DOHH2 (cell line): ENCODE results near the gene CPLX1.
A peak's percentile ranks its signal among the peaks of the same experiment; 100 is the strongest.

Experiments used
- H3F3A ChIP-seq: fragments of 200-600 bp; sonication (generic), shearing (Covaris generic); 2 replicates; pipeline ENCODE4 v1.6.0; 2016; ENCODE audit warnings: antibody characterized with exemption, mild to moderate bottlenecking; ENCODE audit not compliant: control insufficient read depth, insufficient read depth
- H3K27ac ChIP-seq: fragments of 200-600 bp; sonication (generic); 2 replicates; pipeline ENCODE4 v1.5.1; 2014; ENCODE audit warnings: low read depth, mild to moderate bottlenecking, low read length, moderate library complexity
- H3K27me3 ChIP-seq: fragments of 200-600 bp; sonication (generic); 2 replicates; pipeline ENCODE4 v1.6.1; 2014; ENCODE audit warnings: mild to moderate bottlenecking, low read length, mixed read lengths; ENCODE audit not compliant: control insufficient read depth
- H3K36me3 ChIP-seq: fragments of 200-600 bp; sonication (generic); 2 replicates; pipeline ENCODE4 v1.6.1; 2014; ENCODE audit warnings: mild to moderate bottlenecking, low read length, moderate library complexity, mixed read lengths; ENCODE audit not compliant: control insufficient read depth
- H3K4me1 ChIP-seq: fragments of 200-600 bp; sonication (generic); 2 replicates; pipeline ENCODE4 v1.6.1; 2014; ENCODE audit warnings: mild to moderate bottlenecking, low read length, mixed read lengths; ENCODE audit not compliant: control insufficient read depth
- H3K4me2 ChIP-seq: fragments of 200-600 bp; sonication (generic); 2 replicates; pipeline ENCODE4 v1.6.0; 2014; ENCODE audit warnings: mild to moderate bottlenecking, low read length, moderate library complexity
- H3K4me3 ChIP-seq: fragments of 200-600 bp; sonication (generic); 2 replicates; pipeline ENCODE4 v1.5.1; 2014; ENCODE audit warnings: mild to moderate bottlenecking, low read length, mixed read lengths
- H3K79me2 ChIP-seq: fragments of 200-600 bp; sonication (generic); 2 replicates; pipeline ENCODE4 v1.6.1; 2014; ENCODE audit warnings: mild to moderate bottlenecking, low read length, mixed read lengths; ENCODE audit not compliant: control insufficient read depth
- H3K9me2 ChIP-seq: fragments of 200-600 bp; sonication (generic); replicated peaks from 2 replicates; pipeline ENCODE4 v1.6.1; 2014; ENCODE audit warnings: mild to moderate bottlenecking, low read length, mixed read lengths; ENCODE audit not compliant: control insufficient read depth
- H3K9me3 ChIP-seq: fragments of 200-600 bp; sonication (generic); 2 replicates; pipeline ENCODE4 v1.6.1; 2014; ENCODE audit warnings: antibody characterized with exemption, low read length, mixed read lengths; ENCODE audit not compliant: control insufficient read depth, insufficient read depth
- H4K20me1 ChIP-seq: fragments of 200-600 bp; sonication (generic); 2 replicates; pipeline ENCODE4 v1.6.0; 2014; ENCODE audit warnings: low read depth, mild to moderate bottlenecking, antibody characterized with exemption, low read length, moderate library complexity; ENCODE audit not compliant: control insufficient read depth, insufficient read depth
- EZH2phosphoT487 ChIP-seq: fragments of 200-600 bp; sonication (generic); IDR thresholded peaks from 2 replicates; pipeline ENCODE4 v1.6.1; 2017; ENCODE audit warnings: borderline replicate concordance, mild to moderate bottlenecking, antibody characterized with exemption, low read length, moderate library complexity, mixed read lengths
- TF ChIP-seq, protein P1 (sequence below): fragments of 200-600 bp; sonication (generic); IDR thresholded peaks from one replicate; pipeline ENCODE4 v1.5.1; 2014; ENCODE audit warnings: antibody characterized with exemption, mild to moderate bottlenecking, low read depth, low read length; ENCODE audit not compliant: poor library complexity, severe bottlenecking

The CPLX1 gene

DNA sequence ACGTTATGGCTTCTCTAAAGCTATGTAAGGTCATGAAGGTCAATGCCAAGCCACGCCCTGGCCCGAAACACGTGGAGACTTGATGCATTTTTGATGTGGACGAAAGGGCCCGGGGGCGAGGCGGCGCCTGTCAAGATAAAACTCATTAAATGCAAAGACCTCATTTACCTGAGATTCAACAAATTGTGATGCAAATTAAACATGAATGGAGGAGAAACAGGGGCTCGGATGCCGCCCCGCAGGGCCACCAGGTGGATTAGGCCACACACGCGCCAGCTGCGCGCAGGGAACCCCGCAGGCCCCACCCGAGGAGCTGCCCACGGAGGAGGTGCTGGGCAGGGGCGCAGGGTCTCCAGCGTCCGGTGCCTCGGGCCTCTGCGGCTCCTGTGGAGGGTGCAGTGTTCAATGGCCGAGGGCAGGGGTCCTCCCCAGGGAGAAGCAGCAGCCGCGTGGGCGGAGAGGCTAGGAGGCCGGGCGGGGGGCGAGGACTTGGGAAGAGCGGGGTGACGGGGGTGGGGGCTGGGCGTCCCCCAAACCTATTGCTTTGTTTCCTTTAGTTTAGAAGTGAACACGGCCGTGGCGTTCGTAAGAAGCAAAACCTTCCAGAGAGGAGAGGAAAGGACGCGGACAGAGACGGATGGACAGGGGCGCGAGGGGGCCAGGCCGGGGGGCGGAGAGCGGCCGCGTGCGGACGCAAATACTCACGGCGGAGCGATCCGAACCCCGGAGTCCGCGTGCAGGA is 40.4 kb downstream of the CPLX1 start:
- Histone ChIP-seq H4K20me1 (0 out of 2 replicates have a peak, but pooled peaks cover 4% of the 10 kb centered on the region), H3K9me2 (no peaks in the 10 kb centered on the region), H3K4me3 (no peak overlapping the region), H3F3A (no peaks in the 10 kb centered on the region), H3K27me3 (no peaks in the 10 kb centered on the region), H3K4me2 (no peak overlapping the region), H3K4me1 (peaks cover 29% of the 10 kb centered on the region), H3K36me3 (peaks cover 11% of the 10 kb centered on the region), H3K9me3 (no peaks in the 10 kb centered on the region), H3K27ac (no peak overlapping the region), H3K79me2 (peaks cover 12% of the 10 kb centered on the region)
- TF ChIP-seq EZH2phosphoT487: no peak
- TF ChIP-seq, protein P1, sequence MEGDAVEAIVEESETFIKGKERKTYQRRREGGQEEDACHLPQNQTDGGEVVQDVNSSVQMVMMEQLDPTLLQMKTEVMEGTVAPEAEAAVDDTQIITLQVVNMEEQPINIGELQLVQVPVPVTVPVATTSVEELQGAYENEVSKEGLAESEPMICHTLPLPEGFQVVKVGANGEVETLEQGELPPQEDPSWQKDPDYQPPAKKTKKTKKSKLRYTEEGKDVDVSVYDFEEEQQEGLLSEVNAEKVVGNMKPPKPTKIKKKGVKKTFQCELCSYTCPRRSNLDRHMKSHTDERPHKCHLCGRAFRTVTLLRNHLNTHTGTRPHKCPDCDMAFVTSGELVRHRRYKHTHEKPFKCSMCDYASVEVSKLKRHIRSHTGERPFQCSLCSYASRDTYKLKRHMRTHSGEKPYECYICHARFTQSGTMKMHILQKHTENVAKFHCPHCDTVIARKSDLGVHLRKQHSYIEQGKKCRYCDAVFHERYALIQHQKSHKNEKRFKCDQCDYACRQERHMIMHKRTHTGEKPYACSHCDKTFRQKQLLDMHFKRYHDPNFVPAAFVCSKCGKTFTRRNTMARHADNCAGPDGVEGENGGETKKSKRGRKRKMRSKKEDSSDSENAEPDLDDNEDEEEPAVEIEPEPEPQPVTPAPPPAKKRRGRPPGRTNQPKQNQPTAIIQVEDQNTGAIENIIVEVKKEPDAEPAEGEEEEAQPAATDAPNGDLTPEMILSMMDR: no peak

DNA sequence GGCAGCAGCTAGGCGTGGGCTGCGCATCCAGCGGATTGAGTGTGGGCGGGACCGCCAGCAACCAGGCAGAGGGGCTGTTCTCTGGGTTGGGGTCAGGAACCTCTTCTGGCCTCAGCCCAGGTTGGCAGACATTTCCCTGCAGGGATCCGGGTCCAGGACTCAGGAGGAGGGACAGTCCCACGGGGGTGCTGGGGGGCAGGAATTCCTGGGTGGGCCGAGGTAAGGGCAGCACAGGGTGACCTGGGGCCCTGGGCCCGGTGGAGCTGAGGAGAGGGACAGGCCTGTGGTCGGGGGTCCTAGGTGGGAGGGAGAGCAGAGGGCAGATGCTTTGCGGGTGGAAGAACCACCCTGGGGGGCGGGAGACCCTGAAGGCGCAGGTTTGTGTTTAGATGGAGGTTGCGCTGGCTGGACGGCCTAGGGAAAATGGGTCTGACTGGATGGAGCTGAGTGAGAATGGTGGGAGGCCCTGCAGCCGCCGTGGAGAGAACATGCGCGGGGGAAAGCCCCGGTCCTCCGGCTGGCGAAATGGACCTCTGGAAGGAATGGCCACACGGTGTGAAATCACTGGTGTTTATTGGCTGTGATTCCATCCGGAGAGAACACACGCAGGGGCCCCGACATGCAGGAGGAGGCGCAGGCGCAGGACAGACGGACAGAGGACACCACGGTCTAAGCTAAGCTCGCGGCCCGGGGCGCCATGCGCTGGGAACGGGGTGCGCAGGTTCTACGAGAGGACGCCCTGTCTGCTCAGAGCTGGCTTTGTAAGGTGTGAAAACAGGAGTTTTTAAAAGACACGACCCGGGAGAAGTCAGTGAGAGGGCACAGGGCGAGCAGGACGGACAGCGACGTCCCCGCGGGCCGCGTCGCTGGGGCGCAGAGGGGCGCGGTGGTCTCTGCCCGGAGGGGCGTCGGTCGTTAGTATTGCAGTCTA is 41.3 kb downstream of the CPLX1 start:
- H3K4me3 ChIP-seq: no peak overlapping the region
- H3K4me1 ChIP-seq: peaks cover 36% of the 10 kb centered on the region
- H3K9me2 ChIP-seq: no peaks in the 10 kb centered on the region
- H3K27ac ChIP-seq: no peak overlapping the region
- no peak overlapping the region for H3K4me2 ChIP-seq
- 0 out of 2 replicates have a peak, but pooled peaks cover 4% of the 10 kb centered on the region for H4K20me1 ChIP-seq
- no peak for TF ChIP-seq EZH2phosphoT487
- TF ChIP-seq, protein P1: no peak
- H3K27me3 ChIP-seq: no peaks in the 10 kb centered on the region
- no peaks in the 10 kb centered on the region for H3K9me3 ChIP-seq
- H3K79me2 ChIP-seq: peaks cover 20% of the 10 kb centered on the region
- H3F3A ChIP-seq: no peaks in the 10 kb centered on the region
- H3K36me3 ChIP-seq: peaks cover 19% of the 10 kb centered on the region

DNA sequence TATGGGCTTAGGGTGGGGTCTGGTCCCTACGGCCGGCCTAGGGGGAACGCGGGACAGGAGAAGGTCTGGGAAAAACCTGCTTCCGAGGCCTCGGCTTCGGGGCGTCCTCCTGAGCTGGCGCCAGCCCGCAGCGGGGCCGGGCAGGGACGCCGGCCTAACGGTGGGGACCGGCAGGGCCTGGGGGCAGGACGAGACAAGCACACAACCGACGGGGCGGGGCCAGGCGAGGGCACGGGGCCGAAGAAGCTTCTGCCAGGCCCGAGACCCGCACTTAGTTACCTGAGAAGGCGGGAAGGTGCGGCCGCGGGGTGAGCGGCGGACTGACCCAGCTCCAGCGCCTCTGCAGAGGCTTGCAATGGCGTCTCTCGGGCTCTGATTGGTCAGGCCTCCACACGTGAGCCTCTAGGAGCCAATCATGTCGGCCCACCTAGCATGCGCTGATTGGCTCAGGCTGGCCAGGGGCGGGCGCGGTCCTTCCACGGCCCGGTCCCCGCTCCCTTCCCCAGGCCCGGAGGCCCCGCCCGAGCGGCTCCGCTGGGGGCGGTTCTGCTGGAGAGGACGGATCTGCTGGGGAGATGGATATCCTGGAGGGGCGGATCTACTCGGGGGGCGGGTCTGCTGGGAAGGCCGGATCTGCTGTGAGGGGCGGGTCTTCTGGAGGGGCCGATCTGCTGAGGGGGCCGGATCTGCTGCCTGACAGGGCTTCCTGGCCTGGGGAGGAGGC is 44.3 kb downstream of the CPLX1 start:
- H3F3A ChIP-seq: 0 out of 2 replicates have a peak, but pooled peaks cover 5% of the 10 kb centered on the region
- no peak for TF ChIP-seq EZH2phosphoT487
- TF ChIP-seq, protein P1: no peak
- H3K4me1 ChIP-seq: peaks cover 36% of the 10 kb centered on the region
- H3K4me3 ChIP-seq: peak overlapping the region; percentile 80
- peak overlapping the region; percentile 67 for H3K27ac ChIP-seq
- peaks cover 49% of the 10 kb centered on the region for H3K36me3 ChIP-seq
- H3K79me2 ChIP-seq: peaks cover 50% of the 10 kb centered on the region
- H3K4me2 ChIP-seq: peak overlapping the region; percentile 96
- H3K9me2 ChIP-seq: no peaks in the 10 kb centered on the region
- no peaks in the 10 kb centered on the region for H3K27me3 ChIP-seq
- H3K9me3 ChIP-seq: no peaks in the 10 kb centered on the region
- H4K20me1 ChIP-seq: 0 out of 2 replicates have a peak, but pooled peaks cover 4% of the 10 kb centered on the region
